HFF-Myc (cell line): ENCODE measurements around the gene ATP6V1G3.
"Not testable (repeated sequence)": the region's sequence is repeated elsewhere in the genome, so short reads cannot be mapped to it uniquely, and the experiment has no call there.

Experiments
- DNase-seq: peaks from one replicate; pipeline ENCODE4 v3.0.0-alpha.2; 2011; ENCODE audit warnings: low read depth; ENCODE audit errors: extremely low read depth
- H3K4me3 ChIP-seq: replicated peaks from 2 replicates; pipeline ENCODE4 v1.5.1; 2011; ENCODE audit warnings: low read depth, mild to moderate bottlenecking, control low read depth, low read length
- CTCF ChIP-seq: IDR thresholded peaks from 2 replicates; pipeline ENCODE4 v1.5.1; 2012; ENCODE audit warnings: mild to moderate bottlenecking, low read depth, low read length, control low read depth; ENCODE audit errors: missing control alignments

ATP6V1G3 gene

DNA sequence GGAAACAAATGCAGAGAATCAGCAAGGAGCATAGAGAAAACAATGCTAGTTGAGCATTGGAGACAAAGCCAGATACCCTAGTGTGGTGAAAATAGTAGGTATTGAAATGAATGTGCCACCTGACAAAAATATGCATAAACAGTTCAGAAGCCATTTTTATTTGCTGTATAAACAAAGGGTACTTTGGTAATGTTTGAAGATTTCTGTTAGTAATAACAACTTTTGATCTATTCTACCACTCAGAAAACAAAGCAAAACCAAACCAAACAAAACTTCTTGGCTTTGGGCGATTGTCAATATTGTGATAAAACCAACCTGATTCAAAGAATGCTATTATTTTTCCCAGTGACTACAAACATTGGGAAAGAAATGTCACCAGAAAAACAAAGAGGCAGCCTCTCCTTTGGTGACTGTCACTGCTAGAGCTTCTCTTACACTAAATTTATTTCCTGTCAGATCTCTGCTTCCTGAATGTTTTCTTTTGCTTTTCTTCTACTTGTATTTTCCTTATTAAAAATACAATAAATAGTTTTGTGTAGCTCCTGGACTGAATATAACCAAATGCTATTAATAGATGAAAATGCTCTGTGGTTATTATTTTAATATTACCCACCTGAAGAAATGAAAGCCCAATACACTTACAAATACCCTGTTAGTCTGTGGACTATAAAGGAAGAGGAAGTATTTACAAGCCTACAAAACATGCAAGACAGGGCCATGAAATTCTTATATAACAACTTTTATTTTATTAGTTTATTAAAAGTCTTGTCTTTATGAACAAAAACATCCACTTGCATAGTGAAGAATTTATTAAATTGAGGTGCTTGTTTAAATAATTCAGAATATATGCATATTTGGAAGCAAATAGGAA is 5.7 kb downstream of the ATP6V1G3 start:
- TF ChIP-seq CTCF = no peak
- H3K4me3 ChIP-seq = no peak overlapping the region
- DNase-seq = no peak

GRCh38 chr1:198531891-198532290 is 8.6 kb downstream of the ATP6V1G3 start:
- TF ChIP-seq CTCF = no peak
- no peak overlapping the region for H3K4me3 ChIP-seq
- no peak for DNase-seq

- no peak for DNase-seq
- TF ChIP-seq CTCF = no peak
- H3K4me3 ChIP-seq = no peak overlapping the region
Observed at GRCh38 chr1:198530953-198531352, 9.5 kb downstream of the ATP6V1G3 start.

DNA sequence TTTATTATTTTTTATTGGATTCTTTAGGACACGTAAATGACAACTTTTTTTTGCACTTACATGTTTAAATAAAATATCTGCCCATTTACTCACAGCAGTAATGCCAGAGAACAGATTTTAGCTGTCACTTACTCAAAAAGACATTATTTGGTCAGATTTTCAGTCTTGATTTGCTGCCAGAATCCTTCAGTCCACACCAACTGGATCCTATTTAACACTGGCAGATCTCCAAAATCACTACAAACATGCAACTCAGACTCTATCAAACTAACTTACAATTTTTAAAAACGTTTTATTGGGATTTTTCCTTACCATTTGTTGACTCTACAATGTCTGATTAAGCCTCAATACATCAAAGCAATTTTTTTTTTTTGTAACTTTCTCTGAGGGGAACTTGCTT is 11.1 kb downstream of the ATP6V1G3 start:
- DNase-seq = peak; percentile 82
- no peak for TF ChIP-seq CTCF
- no peak overlapping the region for H3K4me3 ChIP-seq

DNA sequence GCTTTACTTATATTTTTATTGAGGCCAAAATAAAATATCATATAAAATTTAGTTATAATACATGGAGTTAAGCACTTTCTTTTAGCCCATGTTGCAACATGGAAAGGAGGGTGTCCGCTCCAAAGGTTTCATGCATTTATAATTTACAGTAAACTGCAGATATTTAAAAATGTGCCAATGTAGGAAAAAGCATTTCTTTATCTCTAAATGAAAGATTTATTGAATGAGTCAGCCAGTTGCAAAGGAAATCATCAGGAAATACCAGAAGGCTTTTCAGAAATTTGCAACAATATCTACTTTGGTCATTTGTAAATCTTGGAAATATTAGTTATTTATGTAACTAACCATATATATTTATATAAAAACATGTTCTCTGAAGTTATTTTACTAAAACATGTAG is 12.1 kb downstream of the ATP6V1G3 start:
- no peak for DNase-seq
- TF ChIP-seq CTCF = no peak

GRCh38 chr1:198524556-198524955 is 15.9 kb downstream of the ATP6V1G3 start:
- TF ChIP-seq CTCF = no peak
- no peak for DNase-seq
- H3K4me3 ChIP-seq = no peak overlapping the region

More for the DNA sequence above, 12.1 kb downstream of the ATP6V1G3 start:
- no peak overlapping the region for H3K4me3 ChIP-seq

DNA sequence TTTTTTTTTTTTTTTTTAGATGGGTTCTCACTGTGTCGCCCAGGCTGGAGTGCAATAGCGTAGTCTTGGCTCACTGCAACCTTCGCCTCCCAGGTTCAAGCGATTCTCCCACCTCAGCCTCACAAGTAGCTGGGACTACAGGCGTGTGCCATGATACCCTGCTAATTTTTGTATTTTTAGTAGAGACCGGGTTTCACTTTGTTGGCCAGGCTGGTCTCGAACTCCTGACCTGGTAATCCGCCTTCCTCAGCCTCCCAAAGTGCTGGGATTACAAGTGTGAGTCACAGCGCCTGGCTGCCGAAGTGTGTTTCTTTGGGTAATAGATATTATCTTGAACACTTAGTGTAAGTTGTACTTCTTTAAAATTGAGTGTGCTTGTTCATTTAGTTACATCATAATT is 16.4 kb downstream of the ATP6V1G3 start:
- H3K4me3 ChIP-seq, DNase-seq: not testable (repeated sequence)
